Neuronal stem cell (in vitro differentiated cells): ENCODE data around the gene KCTD13.

Source experiments
- DNase-seq: peaks from one replicate; pipeline ENCODE4 v3.0.0-alpha.2; 2013; ENCODE audit warnings: low spot score
- H2AFZ ChIP-seq: one replicate; pipeline ENCODE4 v1.6.1; 2013; ENCODE audit warnings: mild to moderate bottlenecking, low read length, inconsistent platforms
- H2AK5ac ChIP-seq: 2 replicates; pipeline ENCODE4 v1.6.1; 2013; ENCODE audit warnings: low read depth, mild to moderate bottlenecking, inconsistent platforms, low read length, moderate library complexity, mixed read lengths
- H2BK120ac ChIP-seq: 2 replicates; pipeline ENCODE4 v1.6.1; 2013; ENCODE audit warnings: low read depth, mild to moderate bottlenecking, inconsistent platforms, low read length, moderate library complexity, mixed read lengths
- H2BK12ac ChIP-seq: one replicate; pipeline ENCODE4 v1.6.1; 2013; ENCODE audit warnings: low read length, inconsistent platforms
- H2BK15ac ChIP-seq: 2 replicates; pipeline ENCODE4 v1.6.1; 2013; ENCODE audit warnings: mild to moderate bottlenecking, low read length, inconsistent platforms, mixed read lengths
- H2BK5ac ChIP-seq: one replicate; pipeline ENCODE4 v1.6.1; 2013; ENCODE audit warnings: inconsistent platforms, mild to moderate bottlenecking, low read length, moderate library complexity
- H3K14ac ChIP-seq: one replicate; pipeline ENCODE4 v1.6.1; 2013; ENCODE audit warnings: low read length, inconsistent platforms
- H3K18ac ChIP-seq: 2 replicates; pipeline ENCODE4 v1.6.1; 2013; ENCODE audit warnings: low read length, inconsistent platforms
- H3K23ac ChIP-seq: 2 replicates; pipeline ENCODE4 v1.6.1; 2013; ENCODE audit warnings: low read depth, mild to moderate bottlenecking, mixed read lengths, low read length, inconsistent platforms; ENCODE audit not compliant: poor library complexity
- H3K27ac ChIP-seq: replicated peaks from 3 replicates; pipeline ENCODE4 v1.5.1; 2013; ENCODE audit warnings: low read length, inconsistent platforms
- H3K27me3 ChIP-seq, 3 experiments: 2 replicates each; pipeline ENCODE4 v1.6.1; 2013; ENCODE audit warnings: low read length in 3 of 3, mild to moderate bottlenecking in 2 of 3, inconsistent platforms in 1 of 3, low read depth in 1 of 3, mixed read lengths in 1 of 3, moderate library complexity in 1 of 3; ENCODE audit not compliant: control insufficient read depth in 3 of 3, insufficient read depth in 3 of 3
- H3K36me3 ChIP-seq, 2 donors: replicated peaks in 1 of 2; 2 replicates each; pipeline ENCODE4 v1.6.1; 2013; ENCODE audit warnings: low read length in 2 of 2; ENCODE audit not compliant: control insufficient read depth in 2 of 2, insufficient read depth in 2 of 2
- H3K4ac ChIP-seq: 2 replicates; pipeline ENCODE4 v1.6.1; 2013; ENCODE audit warnings: inconsistent platforms, mild to moderate bottlenecking, low read length, moderate library complexity
- H3K4me1 ChIP-seq, 2 donors: 1 replicate in 1 of 2; 2 replicates in 1 of 2; pipeline ENCODE4 v1.6.1; 2013; ENCODE audit warnings: low read length in 2 of 2, low read depth in 1 of 2; ENCODE audit not compliant: control insufficient read depth in 2 of 2, insufficient read depth in 1 of 2
- H3K4me2 ChIP-seq: one replicate; pipeline ENCODE4 v1.6.1; 2013; ENCODE audit warnings: mild to moderate bottlenecking, low read length, inconsistent platforms; ENCODE audit not compliant: insufficient read depth, poor library complexity, severe bottlenecking
- H3K4me3 ChIP-seq, 2 donors: 2 replicates each; pipeline ENCODE4 v1.5.1; 2013; ENCODE audit warnings: low read length in 2 of 2, mild to moderate bottlenecking in 2 of 2, inconsistent platforms in 1 of 2, moderate library complexity in 1 of 2
- H3K79me1 ChIP-seq: one replicate; pipeline ENCODE4 v1.6.1; 2013; ENCODE audit warnings: low read depth, mild to moderate bottlenecking, inconsistent platforms, low read length, moderate library complexity
- H3K9ac ChIP-seq: one replicate; pipeline ENCODE4 v1.6.1; 2013; ENCODE audit warnings: mild to moderate bottlenecking, low read depth, low read length, inconsistent platforms; ENCODE audit not compliant: poor library complexity
- H3K9me3 ChIP-seq, 2 donors: replicated peaks in 1 of 2; 2 replicates each; pipeline versions ENCODE3 to v1.6.1; 2013; ENCODE audit warnings: low read length in 2 of 2, mild to moderate bottlenecking in 2 of 2, inconsistent platforms in 1 of 2, low read depth in 1 of 2, mixed read lengths in 1 of 2, moderate library complexity in 1 of 2; ENCODE audit not compliant: control insufficient read depth in 2 of 2, insufficient read depth in 1 of 2
- H4K8ac ChIP-seq: one replicate; pipeline ENCODE4 v1.6.1; 2013; ENCODE audit warnings: low read depth, mild to moderate bottlenecking, inconsistent platforms, low read length, moderate library complexity
- H4K91ac ChIP-seq: one replicate; pipeline ENCODE4 v1.6.1; 2013; ENCODE audit warnings: low read length, low read depth, mild to moderate bottlenecking, inconsistent platforms; ENCODE audit not compliant: poor library complexity
- WGBS, 2 donors: extraction: QIAGEN DNeasy Blood & Tissue Kit; methylation state at CpG; one replicate each; pipeline ENCODE4 v1.1.7; 2013; ENCODE audit warnings: missing lambda C conversion rate in 2 of 2, mixed read lengths in 1 of 2; ENCODE audit not compliant: insufficient read length in 2 of 2, insufficient replicate concordance in 1 of 2; ENCODE audit errors: extremely low coverage in 2 of 2; 5-methylcytosine and 5-hydroxymethylcytosine counted together

Gene KCTD13

DNA sequence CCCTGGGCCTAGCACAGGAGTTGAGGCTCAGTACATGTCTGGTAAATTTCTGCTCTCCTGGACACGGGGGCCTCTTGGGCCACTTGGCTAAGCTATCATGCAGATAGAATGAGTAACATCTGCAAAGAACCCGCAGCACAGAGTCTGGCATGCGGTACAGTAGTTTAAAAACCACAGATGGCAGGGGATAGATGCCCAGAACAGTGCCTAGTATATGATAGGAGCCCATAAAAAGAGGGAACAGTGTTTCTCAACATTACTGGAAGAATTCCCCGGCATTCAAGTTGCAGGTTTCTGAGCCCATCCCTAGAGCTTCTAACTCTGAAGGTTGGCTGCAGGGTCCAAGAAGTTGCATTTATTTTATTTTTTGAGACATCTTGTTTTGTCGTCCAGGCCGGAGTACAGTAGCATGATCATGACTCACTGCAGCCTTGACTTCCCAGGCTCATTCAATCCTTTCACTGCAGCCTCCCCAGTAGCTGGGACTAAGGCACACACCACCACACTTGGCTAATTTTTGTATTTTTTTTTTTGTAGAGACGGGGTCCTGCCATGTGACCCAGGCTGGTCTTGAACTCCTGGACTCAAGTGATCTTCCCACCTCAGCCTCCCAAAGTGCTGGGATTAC lies 68.8 kb downstream of the KCTD13 start:
- Histone ChIP-seq H2BK15ac (no peak overlapping the region), H3K27me3 (no peaks in the 10 kb centered on the region), H3K4me3 (no peak overlapping the region), H2AFZ (no peak overlapping the region), H3K36me3 (peaks cover 20 to 22% of the 10 kb centered on the region in 2 donors), H3K9ac (no peak overlapping the region), H3K23ac (no peak overlapping the region), H3K9me3 (no peaks in the 10 kb centered on the region), H2BK5ac (no peak overlapping the region), H2BK12ac (no peak overlapping the region), H3K18ac (no peak overlapping the region), H3K79me1 (peaks cover 7% of the 10 kb centered on the region), H3K14ac (no peak overlapping the region), H4K8ac (no peak overlapping the region), H3K4me1 (peaks cover 3 to 5% of the 10 kb centered on the region in 2 donors), H4K91ac (no peak overlapping the region), H3K4me2 (no peak overlapping the region), H3K4ac (no peak overlapping the region), H2AK5ac (no peak overlapping the region), H3K27ac (no peak overlapping the region), H2BK120ac (no peak overlapping the region)
- no CpG with 5 or more reads among the region's 7 CpGs for WGBS, 2 donors
- no peak for DNase-seq
